SK-N-DZ (cell line): Measurements from ENCODE around the gene SMARCAL1. TPM values are rescaled to one million over a fixed set of nuclear protein-coding genes. Genes with fewer than 3 reads are reported as not detected.
"Not testable (repeated sequence)": the region's sequence is repeated elsewhere in the genome, so short reads cannot be mapped to it uniquely, and the experiment has no call there.

Experiments
- DNase-seq: peaks from one replicate; pipeline ENCODE4 v3.0.0-alpha.2; 2015; ENCODE audit warnings: low spot score
- polyA plus RNA-seq, 2 experiments: library from polyadenylated mRNA; depleted of rRNA; stranded (reverse); fragments of >200 nt; gene quantifications; 2 replicates each; pipeline ENCODE4 v1.2.3, GENCODE V29; 2014

SMARCAL1 gene
- 6.7 and 7.5 TPM in 2 replicates for polyA plus RNA-seq (2014; cell fraction: cytosol; rRNA removed)
- 5.4 and 10.3 TPM in 2 replicates for polyA plus RNA-seq (2014; cell fraction: nucleus; rRNA removed)

GRCh38 chr2:216412022-216412999, at the start of gene SMARCAL1:
TSS of gene SMARCAL1 (plus strand) at chr2:216412484. CDS start at chr2:216414705, 2,221 bp downstream.
- DNase-seq: peak; percentile 99

GRCh38 chr2:216362730-216363129, 49.6 kb upstream of the SMARCAL1 start:
- DNase-seq: no peak

- no peak for DNase-seq
Observed at GRCh38 chr2:216363221-216363620, 49.1 kb upstream of the SMARCAL1 start.

GRCh38 chr2:216365518-216365917, 46.8 kb upstream of the SMARCAL1 start:
- peak; percentile 75 for DNase-seq

GRCh38 chr2:216366777-216367471, 45.4 kb upstream of the SMARCAL1 start:
- no peak for DNase-seq

- no peak for DNase-seq
Observed at GRCh38 chr2:216369821-216370220, 42.5 kb upstream of the SMARCAL1 start.

- no peak for DNase-seq
Observed at GRCh38 chr2:216370961-216371712, 41.1 kb upstream of the SMARCAL1 start.

GRCh38 chr2:216371721-216372702, 40.3 kb upstream of the SMARCAL1 start, which contains the start of gene MARCHF4:
TSS of gene MARCHF4 (minus strand) at chr2:216372483. CDS start at chr2:216370260, 2,223 bp downstream.
- DNase-seq: peak; percentile 65

GRCh38 chr2:216372761-216373291, 39.5 kb upstream of the SMARCAL1 start:
- no peak for DNase-seq

- no peak for DNase-seq
Observed at GRCh38 chr2:216373896-216374295, 38.4 kb upstream of the SMARCAL1 start.

GRCh38 chr2:216375286-216375685, 37.0 kb upstream of the SMARCAL1 start:
- no peak for DNase-seq

- peak; percentile 60 for DNase-seq
Observed at GRCh38 chr2:216379977-216380376, 32.3 kb upstream of the SMARCAL1 start.

GRCh38 chr2:216384409-216384808, 27.9 kb upstream of the SMARCAL1 start:
- not testable (repeated sequence) for DNase-seq

GRCh38 chr2:216385478-216385877, 26.8 kb upstream of the SMARCAL1 start:
- DNase-seq: no peak

- no peak for DNase-seq
Observed at GRCh38 chr2:216387262-216387661, 25.0 kb upstream of the SMARCAL1 start.

- DNase-seq: no peak
Observed at GRCh38 chr2:216388046-216388884, 24.0 kb upstream of the SMARCAL1 start.

GRCh38 chr2:216389570-216389969, 22.7 kb upstream of the SMARCAL1 start:
- DNase-seq: no peak

GRCh38 chr2:216391401-216391800, 20.9 kb upstream of the SMARCAL1 start:
- DNase-seq: no peak

GRCh38 chr2:216392018-216392562, 20.2 kb upstream of the SMARCAL1 start:
- no peak for DNase-seq
